ENCODE measurements around the gene TSEN54.
A peak's percentile ranks its signal among the peaks of the same experiment; 100 is the strongest.

Gene TSEN54

GRCh38 chr17:75551266-75551665 lies 34.9 kb downstream of the TSEN54 start:
- H3K36me3 ChIP-seq (ENCODE audit: control insufficient read depth in 4 of 4, insufficient read depth in 4 of 4, low read length in 3 of 4) = no peaks in the 10 kb centered on the region
- H3K27me3 ChIP-seq (replicated peaks in 2 of 5; ENCODE audit: control insufficient read depth in 4 of 5, insufficient read depth in 5 of 5, low read length in 4 of 5) = no peaks in the 10 kb centered on the region
- H3K4me1 ChIP-seq (ENCODE audit: control extremely low read depth in 1 of 4, control insufficient read depth in 4 of 4, insufficient read depth in 4 of 4, low read length in 3 of 4) = peaks cover 0 to 11% (median 0%) of the 10 kb centered on the region in 4 experiments
- WGBS (ENCODE audit: insufficient coverage) = 100% methylated on average over 7 of the region's 7 CpGs
- DNase-seq = no peak
- ChIA-PET CTCF (interaction anchor here (0.5 to 1.6 kb wide), 4 partner anchors 8 to 52 kb away, joined by 3 to 5 read pairs (median 3); partner anchors contain the start of gene LLGL2), POLR2A (no interaction called here)
- H3K9me3 ChIP-seq (ENCODE audit: control extremely low read depth in 1 of 5, control insufficient read depth in 4 of 5, insufficient read depth in 2 of 5, low read depth in 1 of 5, low read length in 4 of 5) = no peaks in the 10 kb centered on the region
- H3K27ac ChIP-seq (ENCODE audit: insufficient read depth in 1 of 2, low read depth in 1 of 2, low read length in 2 of 2, poor library complexity in 1 of 2, severe bottlenecking in 2 of 2) = no peak overlapping the region
- H3K4me3 ChIP-seq (ENCODE audit: control insufficient read depth in 1 of 7, extremely low read depth in 1 of 7, insufficient read depth in 4 of 7, low read depth in 2 of 7, low read length in 6 of 7) = no peak overlapping the region

- H3K27me3 ChIP-seq (replicated peaks in 2 of 5; ENCODE audit: control insufficient read depth in 4 of 5, insufficient read depth in 5 of 5, low read length in 4 of 5) = no peaks in the 10 kb centered on the region
- H3K9me3 ChIP-seq (ENCODE audit: control extremely low read depth in 1 of 5, control insufficient read depth in 4 of 5, insufficient read depth in 2 of 5, low read depth in 1 of 5, low read length in 4 of 5) = no peaks in the 10 kb centered on the region
- peak overlapping the region in 1 of 2 experiments; percentile 19 for H3K27ac ChIP-seq (ENCODE audit: insufficient read depth in 1 of 2, low read depth in 1 of 2, low read length in 2 of 2, poor library complexity in 1 of 2, severe bottlenecking in 2 of 2)
- ChIA-PET CTCF (interaction anchor here (0.6 to 2.0 kb wide), 10 partner anchors 7 to 93 kb away, joined by 3 to 5 read pairs (median 3); partner anchors contain the start of genes MYO15B and SMIM5), POLR2A (interaction anchor here (0.6 to 1.0 kb wide), 2 partner anchors 36 to 65 kb away, joined by 4 read pairs; no protein-coding TSS in a partner anchor)
- H3K36me3 ChIP-seq (ENCODE audit: control insufficient read depth in 4 of 4, insufficient read depth in 4 of 4, low read length in 3 of 4) = no peaks in the 10 kb centered on the region
- 95% methylated on average over 10 of the region's 14 CpGs for WGBS (ENCODE audit: insufficient coverage)
- no peak for DNase-seq
- peaks cover 0 to 11% (median 0%) of the 10 kb centered on the region in 4 experiments for H3K4me1 ChIP-seq (ENCODE audit: control extremely low read depth in 1 of 4, control insufficient read depth in 4 of 4, insufficient read depth in 4 of 4, low read length in 3 of 4)
- no peak overlapping the region for H3K4me3 ChIP-seq (ENCODE audit: control insufficient read depth in 1 of 7, extremely low read depth in 1 of 7, insufficient read depth in 4 of 7, low read depth in 2 of 7, low read length in 6 of 7)
Observed at GRCh38 chr17:75552425-75553294, 36.3 kb downstream of the TSEN54 start.

- Histone ChIP-seq H3K27ac (ENCODE audit: insufficient read depth in 1 of 2, low read depth in 1 of 2, low read length in 2 of 2, poor library complexity in 1 of 2, severe bottlenecking in 2 of 2) (peak overlapping the region in 1 of 2 experiments; percentile 40), H3K4me1 (ENCODE audit: control extremely low read depth in 1 of 4, control insufficient read depth in 4 of 4, insufficient read depth in 4 of 4, low read length in 3 of 4) (peaks cover 0 to 11% (median 0%) of the 10 kb centered on the region in 4 experiments), H3K4me3 (ENCODE audit: control insufficient read depth in 1 of 7, extremely low read depth in 1 of 7, insufficient read depth in 4 of 7, low read depth in 2 of 7, low read length in 6 of 7) (no peak overlapping the region), H3K9me3 (ENCODE audit: control extremely low read depth in 1 of 5, control insufficient read depth in 4 of 5, insufficient read depth in 2 of 5, low read depth in 1 of 5, low read length in 4 of 5) (no peaks in the 10 kb centered on the region), H3K36me3 (ENCODE audit: control insufficient read depth in 4 of 4, insufficient read depth in 4 of 4, low read length in 3 of 4) (peaks cover 0 to 3% (median 0%) of the 10 kb centered on the region in 4 experiments), H3K27me3 (replicated peaks in 2 of 5; ENCODE audit: control insufficient read depth in 4 of 5, insufficient read depth in 5 of 5, low read length in 4 of 5) (no peaks in the 10 kb centered on the region)
- POLR2A ChIA-PET = interaction anchor here (1.0 kb wide), 1 partner anchor 35 kb away, joined by 4 read pairs; no protein-coding TSS in a partner anchor
- CTCF ChIA-PET = interaction anchor here (0.6 to 2.0 kb wide), 6 partner anchors 18 to 93 kb away, joined by 3 to 5 read pairs (median 4); partner anchors contain the start of genes MYO15B and SMIM5
- WGBS (ENCODE audit: insufficient coverage) = 64% methylated on average over 5 of the region's 8 CpGs
- peak; percentile 40 to 80 (median 69) for DNase-seq
Observed at GRCh38 chr17:75553295-75554110, 37.2 kb downstream of the TSEN54 start.

- POLR2A ChIA-PET = no interaction called here
Observed at GRCh38 chr17:75555679-75556153, 39.4 kb downstream of the TSEN54 start.

GRCh38 chr17:75557075-75557851 lies 40.9 kb downstream of the TSEN54 start:
- no peaks in the 10 kb centered on the region for H3K27me3 ChIP-seq (replicated peaks in 2 of 5; ENCODE audit: control insufficient read depth in 4 of 5, insufficient read depth in 5 of 5, low read length in 4 of 5)
- WGBS (ENCODE audit: insufficient coverage) = 95% methylated on average over 11 of the region's 15 CpGs
- ChIA-PET POLR2A (no interaction called here), CTCF (interaction anchor here (1.4 to 1.6 kb wide), 2 partner anchors 14 to 31 kb away, joined by 4 to 5 read pairs; partner anchors contain the start of gene MYO15B)
- no peak for DNase-seq
- H3K27ac ChIP-seq (ENCODE audit: insufficient read depth in 1 of 2, low read depth in 1 of 2, low read length in 2 of 2, poor library complexity in 1 of 2, severe bottlenecking in 2 of 2) = no peak overlapping the region
- H3K9me3 ChIP-seq (ENCODE audit: control extremely low read depth in 1 of 5, control insufficient read depth in 4 of 5, insufficient read depth in 2 of 5, low read depth in 1 of 5, low read length in 4 of 5) = no peaks in the 10 kb centered on the region
- H3K36me3 ChIP-seq (ENCODE audit: control insufficient read depth in 4 of 4, insufficient read depth in 4 of 4, low read length in 3 of 4) = peaks cover 0 to 3% (median 0%) of the 10 kb centered on the region in 4 experiments
- peaks cover 0 to 11% (median 0%) of the 10 kb centered on the region in 4 experiments for H3K4me1 ChIP-seq (ENCODE audit: control extremely low read depth in 1 of 4, control insufficient read depth in 4 of 4, insufficient read depth in 4 of 4, low read length in 3 of 4)
- H3K4me3 ChIP-seq (ENCODE audit: control insufficient read depth in 1 of 7, extremely low read depth in 1 of 7, insufficient read depth in 4 of 7, low read depth in 2 of 7, low read length in 6 of 7) = no peak overlapping the region

More at GRCh38 chr17:75555679-75556153, 39.4 kb downstream of the TSEN54 start:
- H3K27ac ChIP-seq (ENCODE audit: insufficient read depth in 1 of 2, low read depth in 1 of 2, low read length in 2 of 2, poor library complexity in 1 of 2, severe bottlenecking in 2 of 2) = no peak overlapping the region
- H3K27me3 ChIP-seq (replicated peaks in 2 of 5; ENCODE audit: control insufficient read depth in 4 of 5, insufficient read depth in 5 of 5, low read length in 4 of 5) = no peaks in the 10 kb centered on the region
- CTCF ChIA-PET = no interaction called here
- 92% methylated on average over 18 of the region's 21 CpGs for WGBS (ENCODE audit: insufficient coverage)
- no peaks in the 10 kb centered on the region for H3K9me3 ChIP-seq (ENCODE audit: control extremely low read depth in 1 of 5, control insufficient read depth in 4 of 5, insufficient read depth in 2 of 5, low read depth in 1 of 5, low read length in 4 of 5)
- H3K36me3 ChIP-seq (ENCODE audit: control insufficient read depth in 4 of 4, insufficient read depth in 4 of 4, low read length in 3 of 4) = peaks cover 0 to 3% (median 0%) of the 10 kb centered on the region in 4 experiments
- no peak for DNase-seq
- no peak overlapping the region for H3K4me3 ChIP-seq (ENCODE audit: control insufficient read depth in 1 of 7, extremely low read depth in 1 of 7, insufficient read depth in 4 of 7, low read depth in 2 of 7, low read length in 6 of 7)
- peaks cover 0 to 11% (median 0%) of the 10 kb centered on the region in 4 experiments for H3K4me1 ChIP-seq (ENCODE audit: control extremely low read depth in 1 of 4, control insufficient read depth in 4 of 4, insufficient read depth in 4 of 4, low read length in 3 of 4)
